ENCODE data around the gene TYR.
"Not testable (repeated sequence)": the region's sequence is repeated elsewhere in the genome, so short reads cannot be mapped to it uniquely, and the experiment has no call there.

TYR gene

GRCh38 chr11:89272540-89273088, 94.9 kb downstream of the TYR start:
- DNase-seq (ENCODE audit: low read depth in 3 of 3), result not testable (repeated sequence)

GRCh38 chr11:89273220-89273619, 95.5 kb downstream of the TYR start:
- DNase-seq (ENCODE audit: low read depth in 3 of 3), result not testable (repeated sequence)

GRCh38 chr11:89275966-89276365, 98.3 kb downstream of the TYR start:
- no peak for DNase-seq (ENCODE audit: low read depth in 3 of 3)

GRCh38 chr11:89279176-89279575, 101.5 kb downstream of the TYR start:
- DNase-seq (ENCODE audit: low read depth in 3 of 3), result no peak

- DNase-seq (ENCODE audit: low read depth in 3 of 3), result not testable (repeated sequence)
Observed at GRCh38 chr11:89281032-89281677, 103.5 kb downstream of the TYR start.

- DNase-seq (ENCODE audit: low read depth in 3 of 3), result not testable (repeated sequence)
Observed at GRCh38 chr11:89286601-89287000, 108.9 kb downstream of the TYR start.

GRCh38 chr11:89288004-89288403, 110.3 kb downstream of the TYR start:
- not testable (repeated sequence) for DNase-seq (ENCODE audit: low read depth in 3 of 3)

- no peak for DNase-seq (ENCODE audit: low read depth in 3 of 3)
Observed at GRCh38 chr11:89293965-89294679, 116.4 kb downstream of the TYR start.

GRCh38 chr11:89295023-89295422, 117.3 kb downstream of the TYR start:
- not testable (repeated sequence) for DNase-seq (ENCODE audit: low read depth in 3 of 3)

- DNase-seq (ENCODE audit: low read depth in 3 of 3), result not testable (repeated sequence)
Observed at GRCh38 chr11:89303029-89303428, 125.4 kb downstream of the TYR start.

- not testable (repeated sequence) for DNase-seq (ENCODE audit: low read depth in 3 of 3)
Observed at GRCh38 chr11:89308272-89308671, 130.6 kb downstream of the TYR start.

GRCh38 chr11:89309321-89309985, 131.8 kb downstream of the TYR start:
- DNase-seq (ENCODE audit: low read depth in 3 of 3), result not testable (repeated sequence)

- DNase-seq (ENCODE audit: low read depth in 3 of 3), result not testable (repeated sequence)
Observed at GRCh38 chr11:89310607-89311006, 132.9 kb downstream of the TYR start.

GRCh38 chr11:89321401-89321800, 143.7 kb downstream of the TYR start:
- no peak for DNase-seq (ENCODE audit: low read depth in 3 of 3)

GRCh38 chr11:89327885-89328284, 150.2 kb downstream of the TYR start:
- no peak for DNase-seq (ENCODE audit: low read depth in 3 of 3)

GRCh38 chr11:89331940-89332339, 154.3 kb downstream of the TYR start:
- DNase-seq (ENCODE audit: low read depth in 3 of 3), result not testable (repeated sequence)

GRCh38 chr11:89333704-89334103, 156.0 kb downstream of the TYR start:
- DNase-seq (ENCODE audit: low read depth in 3 of 3), result not testable (repeated sequence)

- DNase-seq (ENCODE audit: low read depth in 3 of 3), result not testable (repeated sequence)
Observed at GRCh38 chr11:89337100-89337650, 159.5 kb downstream of the TYR start.

GRCh38 chr11:89338073-89338472, 160.4 kb downstream of the TYR start:
- not testable (repeated sequence) for DNase-seq (ENCODE audit: low read depth in 3 of 3)

GRCh38 chr11:89340450-89340849, 162.8 kb downstream of the TYR start:
- not testable (repeated sequence) for DNase-seq (ENCODE audit: low read depth in 3 of 3)

GRCh38 chr11:89342880-89343572, 165.4 kb downstream of the TYR start:
- DNase-seq (ENCODE audit: low read depth in 3 of 3), result not testable (repeated sequence)

Data from stimulated activated CD4-positive, alpha-beta T cell treated with anti-CD3 and anti-CD28 coated beads, TNF-alpha, amount 100 ng/mL, for 24 hours (primary cell).